Measurements from ENCODE around the gene PRSS38. TPM values are rescaled to one million over a fixed set of nuclear protein-coding genes. Genes with fewer than 3 reads are reported as not detected.

PRSS38 gene
- total and polyA plus RNA-seq, 5 experiments from 2014 or later, result not detected

DNA sequence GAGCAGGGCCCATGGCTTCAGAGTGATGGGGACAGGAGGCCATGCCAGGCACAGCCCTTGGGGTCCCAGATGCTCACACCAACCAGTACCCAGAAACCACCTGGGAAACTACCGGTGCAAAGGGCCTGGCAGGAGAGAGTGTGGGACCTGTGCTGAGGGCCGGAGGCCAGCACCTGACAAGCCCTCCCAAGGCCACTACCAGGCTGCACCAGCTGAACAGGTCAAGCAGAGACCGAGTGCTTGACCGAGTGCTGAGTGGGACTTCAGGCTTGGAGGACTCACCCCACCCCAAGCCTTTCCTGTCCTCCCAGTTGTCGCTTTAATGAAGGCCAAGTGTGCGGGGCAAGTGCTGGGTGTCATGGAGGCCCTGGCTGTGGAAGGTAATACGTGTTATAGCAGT lies 43.7 kb upstream of the PRSS38 start:
- H3K4me1 Mint-ChIP-seq, result peaks cover 31 to 67% (median 54%) of the 10 kb centered on the region in 4 donors
- POLR2A ChIA-PET, result interaction anchor here (3.6 kb wide), 1 partner anchor 16 kb away, joined by 26 read pairs; no protein-coding TSS in a partner anchor
- ATAC-seq (no peak), DNase-seq (peak in 1 of 10 donors; percentile 10)
- H3K4me3 Mint-ChIP-seq, result peak overlapping the region in 2 of 10 donors; percentile 54 to 59
- peak overlapping the region in 6 of 10 donors; percentile 6 to 91 (median 60) for H3K27ac Mint-ChIP-seq
- H3K27me3 Mint-ChIP-seq, result no peaks in the 10 kb centered on the region
- peaks cover 0 to 19% (median 10%) of the 10 kb centered on the region in 3 donors for H3K36me3 Mint-ChIP-seq
- H3K9me3 Mint-ChIP-seq, result no peaks in the 10 kb centered on the region

GRCh38 chr1:227773558-227773957 lies 41.9 kb upstream of the PRSS38 start:
- Mint-ChIP-seq H3K27me3 (no peaks in the 10 kb centered on the region), H3K4me3 (peak overlapping the region in 9 of 10 donors; percentile 14 to 88 (median 72))

DNA sequence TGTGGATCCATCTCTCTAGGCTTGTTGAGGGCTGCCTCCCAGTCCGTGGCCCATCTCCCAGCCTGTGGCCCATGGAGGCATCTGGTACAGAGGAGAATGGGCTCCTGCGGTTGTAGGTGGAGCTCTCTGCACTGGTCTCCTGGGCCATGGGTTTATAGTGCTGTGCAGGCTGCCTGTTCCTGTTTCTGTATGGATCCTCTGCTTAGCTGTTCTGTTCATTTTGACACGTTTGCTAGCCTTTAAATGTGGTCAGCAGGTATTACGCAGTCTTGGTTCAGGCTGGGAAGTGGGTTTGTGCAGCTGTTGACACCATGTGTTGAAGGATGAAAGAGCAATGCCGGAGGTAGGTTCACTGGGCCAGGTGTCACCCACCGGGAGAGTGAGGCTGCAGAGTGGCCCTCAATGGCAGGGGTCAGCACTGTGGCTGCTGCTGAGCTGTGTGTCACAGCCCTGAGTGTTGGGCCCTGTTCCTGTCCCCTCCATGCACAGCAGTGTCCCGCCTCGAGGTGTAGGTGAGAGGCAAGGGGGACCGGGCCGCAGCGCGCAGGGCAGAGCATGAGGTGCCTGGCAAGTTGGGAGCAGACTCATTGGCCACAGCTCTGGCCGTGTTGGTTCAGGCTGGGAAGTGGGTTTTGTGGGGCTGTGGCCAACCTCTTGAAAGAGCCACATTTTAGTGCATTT lies 41.3 kb upstream of the PRSS38 start:
- ATAC-seq (peak; percentile 93 to 95), DNase-seq (peak in 9 of 10 donors; percentile 31 to 89 (median 76))
- H3K36me3 Mint-ChIP-seq, result peaks cover 0 to 9% (median 2%) of the 10 kb centered on the region in 3 donors
- H3K27ac Mint-ChIP-seq, result peak overlapping the region; percentile 76 to 96 (median 95)
- POLR2A ChIA-PET, result interaction anchor here (1.0 to 3.6 kb wide), 5 partner anchors 9 to 114 kb away, joined by 3 to 26 read pairs (median 15); no protein-coding TSS in a partner anchor
- peaks cover 21 to 49% (median 37%) of the 10 kb centered on the region in 4 donors for H3K4me1 Mint-ChIP-seq
- no peaks in the 10 kb centered on the region for H3K27me3 Mint-ChIP-seq
- H3K4me3 Mint-ChIP-seq, result peak overlapping the region; percentile 61 to 88 (median 74)
- H3K9me3 Mint-ChIP-seq, result no peaks in the 10 kb centered on the region

More at GRCh38 chr1:227773558-227773957, 41.9 kb upstream of the PRSS38 start:
- peak in 2 of 10 donors; percentile 6 to 63 for DNase-seq
- peaks cover 0 to 12% (median 4%) of the 10 kb centered on the region in 3 donors for H3K36me3 Mint-ChIP-seq
- POLR2A ChIA-PET, result interaction anchor here (1.0 to 3.6 kb wide), 5 partner anchors 8 to 114 kb away, joined by 3 to 26 read pairs (median 15); no protein-coding TSS in a partner anchor
- peaks cover 22 to 52% (median 38%) of the 10 kb centered on the region in 4 donors for H3K4me1 Mint-ChIP-seq
- peak; percentile 11 to 13 for ATAC-seq
- no peaks in the 10 kb centered on the region for H3K9me3 Mint-ChIP-seq
- peak overlapping the region; percentile 76 to 96 (median 95) for H3K27ac Mint-ChIP-seq

- ATAC-seq (no peak), DNase-seq (peak in 1 of 10 donors; percentile 53)
- H3K27ac Mint-ChIP-seq, result peak overlapping the region in 9 of 10 donors; percentile 76 to 96 (median 95)
- no peaks in the 10 kb centered on the region for H3K27me3 Mint-ChIP-seq
- H3K36me3 Mint-ChIP-seq, result peaks cover 0 to 9% (median 2%) of the 10 kb centered on the region in 3 donors
- no peaks in the 10 kb centered on the region for H3K9me3 Mint-ChIP-seq
- POLR2A ChIA-PET, result interaction anchor here (2.5 to 3.6 kb wide), 3 partner anchors 9 to 110 kb away, joined by 15 to 26 read pairs (median 20); no protein-coding TSS in a partner anchor
- H3K4me3 Mint-ChIP-seq, result peak overlapping the region in 2 of 10 donors; percentile 10 to 82
- H3K4me1 Mint-ChIP-seq, result peaks cover 21 to 49% (median 37%) of the 10 kb centered on the region in 4 donors
Measured at GRCh38 chr1:227774821-227775661, 40.4 kb upstream of the PRSS38 start.

- H3K4me1 Mint-ChIP-seq, result peaks cover 18 to 44% (median 33%) of the 10 kb centered on the region in 4 donors
- H3K36me3 Mint-ChIP-seq, result peaks cover 0 to 6% (median 0%) of the 10 kb centered on the region in 3 donors
- DNase-seq, result no peak
Measured at GRCh38 chr1:227775841-227776240, 39.6 kb upstream of the PRSS38 start.

GRCh38 chr1:227776331-227776771 lies 39.1 kb upstream of the PRSS38 start:
- Mint-ChIP-seq H3K27ac (peak overlapping the region in 5 of 10 donors; percentile 46 to 66 (median 52)), H3K4me3 (peak overlapping the region in 1 of 10 donors; percentile 22), H3K4me1 (peaks cover 18 to 39% (median 33%) of the 10 kb centered on the region in 4 donors), H3K27me3 (no peaks in the 10 kb centered on the region), H3K9me3 (no peaks in the 10 kb centered on the region), H3K36me3 (peaks cover 0 to 6% (median 0%) of the 10 kb centered on the region in 3 donors)
- ATAC-seq (no peak), DNase-seq (no peak)
- POLR2A ChIA-PET, result interaction anchor here (3.6 kb wide), 1 partner anchor 11 kb away, joined by 20 read pairs; no protein-coding TSS in a partner anchor

More at GRCh38 chr1:227775841-227776240, 39.6 kb upstream of the PRSS38 start:
- H3K27ac Mint-ChIP-seq, result peak overlapping the region in 4 of 10 donors; percentile 46 to 55 (median 49)
- no peaks in the 10 kb centered on the region for H3K9me3 Mint-ChIP-seq
- ATAC-seq, result no peak
- H3K27me3 Mint-ChIP-seq, result no peaks in the 10 kb centered on the region
- H3K4me3 Mint-ChIP-seq, result no peak overlapping the region
- POLR2A ChIA-PET, result interaction anchor here (3.6 kb wide), 1 partner anchor 10 kb away, joined by 20 read pairs; no protein-coding TSS in a partner anchor

- POLR2A ChIA-PET, result no interaction called here
- Mint-ChIP-seq H3K36me3 (peaks cover 0 to 9% (median 0%) of the 10 kb centered on the region in 3 donors), H3K4me1 (peaks cover 18 to 38% (median 29%) of the 10 kb centered on the region in 4 donors), H3K27ac (peak overlapping the region in 3 of 10 donors; percentile 15 to 82 (median 31)), H3K9me3 (no peaks in the 10 kb centered on the region), H3K4me3 (no peak overlapping the region), H3K27me3 (no peaks in the 10 kb centered on the region)
- ATAC-seq (no peak), DNase-seq (peak in 1 of 10 donors; percentile 48)
Measured at GRCh38 chr1:227777156-227777555, 38.3 kb upstream of the PRSS38 start.

DNA sequence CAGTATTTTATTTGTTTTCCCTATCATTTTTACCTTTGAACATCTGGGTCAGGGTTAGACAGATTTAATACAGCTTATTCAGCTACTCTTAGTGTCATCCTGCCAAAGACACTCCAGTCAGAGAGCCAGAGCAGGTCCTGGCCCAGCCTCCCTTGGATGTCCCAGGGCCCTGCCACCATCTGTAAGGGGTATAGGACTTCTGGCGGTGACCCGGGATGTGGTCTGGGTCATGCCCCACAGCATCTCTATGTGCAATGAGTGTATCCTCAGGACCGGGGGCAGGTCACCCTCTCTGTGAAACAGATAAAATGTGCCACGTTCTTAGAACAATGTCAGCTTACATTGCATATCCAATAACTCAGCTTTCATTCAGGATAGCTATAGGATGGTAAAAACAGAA lies 37.8 kb upstream of the PRSS38 start:
- DNase-seq, result peak in 1 of 10 donors; percentile 10
- H3K27me3 Mint-ChIP-seq, result no peaks in the 10 kb centered on the region
- H3K9me3 Mint-ChIP-seq, result no peaks in the 10 kb centered on the region
- peak overlapping the region in 3 of 10 donors; percentile 22 to 55 (median 22) for H3K27ac Mint-ChIP-seq
- POLR2A ChIA-PET, result no interaction called here
- H3K4me3 Mint-ChIP-seq, result no peak overlapping the region
- no peak for ATAC-seq
- peaks cover 0 to 9% (median 0%) of the 10 kb centered on the region in 3 donors for H3K36me3 Mint-ChIP-seq
- peaks cover 14 to 33% (median 24%) of the 10 kb centered on the region in 4 donors for H3K4me1 Mint-ChIP-seq

GRCh38 chr1:227778401-227778947 lies 37.0 kb upstream of the PRSS38 start:
- peaks cover 0 to 9% (median 0%) of the 10 kb centered on the region in 3 donors for H3K36me3 Mint-ChIP-seq
- H3K9me3 Mint-ChIP-seq, result no peaks in the 10 kb centered on the region
- POLR2A ChIA-PET, result interaction anchor here (1.2 to 1.3 kb wide), 2 partner anchors 9 to 16 kb away, joined by 3 to 5 read pairs; no protein-coding TSS in a partner anchor
- ATAC-seq (no peak), DNase-seq (peak in 1 of 10 donors; percentile 35)
- no peaks in the 10 kb centered on the region for H3K27me3 Mint-ChIP-seq
- H3K4me3 Mint-ChIP-seq, result no peak overlapping the region
- peak overlapping the region in 1 of 10 donors; percentile 55 for H3K27ac Mint-ChIP-seq
- H3K4me1 Mint-ChIP-seq, result peaks cover 12 to 26% (median 18%) of the 10 kb centered on the region in 4 donors

- DNase-seq, result peak in 1 of 10 donors; percentile 47
- no peak overlapping the region for H3K27ac Mint-ChIP-seq
- H3K4me3 Mint-ChIP-seq, result no peak overlapping the region
- H3K4me1 Mint-ChIP-seq, result peaks cover 9 to 20% (median 12%) of the 10 kb centered on the region in 4 donors
- peaks cover 0 to 9% (median 0%) of the 10 kb centered on the region in 3 donors for H3K36me3 Mint-ChIP-seq
- H3K27me3 Mint-ChIP-seq, result no peaks in the 10 kb centered on the region
- ATAC-seq, result no peak
- no peaks in the 10 kb centered on the region for H3K9me3 Mint-ChIP-seq
- POLR2A ChIA-PET, result interaction anchor here (1.2 to 1.3 kb wide), 2 partner anchors 9 to 17 kb away, joined by 3 to 5 read pairs; no protein-coding TSS in a partner anchor
Measured at GRCh38 chr1:227779021-227779441, 36.4 kb upstream of the PRSS38 start.

GRCh38 chr1:227779685-227780084 lies 35.8 kb upstream of the PRSS38 start:
- no peaks in the 10 kb centered on the region for H3K27me3 Mint-ChIP-seq
- no peak overlapping the region for H3K4me3 Mint-ChIP-seq
- H3K36me3 Mint-ChIP-seq, result peaks cover 0 to 9% (median 0%) of the 10 kb centered on the region in 3 donors
- H3K27ac Mint-ChIP-seq, result peak overlapping the region in 1 of 10 donors; percentile 53
- ATAC-seq (no peak), DNase-seq (peak in 1 of 10 donors; percentile 60)
- H3K4me1 Mint-ChIP-seq, result peaks cover 3 to 14% (median 6%) of the 10 kb centered on the region in 4 donors
- POLR2A ChIA-PET, result interaction anchor here (1.2 to 1.3 kb wide), 2 partner anchors 8 to 17 kb away, joined by 3 to 5 read pairs; no protein-coding TSS in a partner anchor
- no peaks in the 10 kb centered on the region for H3K9me3 Mint-ChIP-seq

Data from naive thymus-derived CD8-positive, alpha-beta T cell (primary cell).